IMR-90 (cell line): ENCODE measurements around the gene MDM4. TPM values are rescaled to one million over a fixed set of nuclear protein-coding genes. Genes with fewer than 3 reads are reported as not detected.

Source experiments
- ATAC-seq: fragments of 200-7000 bp; cut with Tn5 transposase; 2 replicates; pipeline ENCODE4 v1.9.1; 2020; ENCODE audit warnings: low read depth, mild to moderate bottlenecking, moderate library complexity
- BruUV-seq: library from RNA; stranded (reverse); fragments of 400-500 nt; replicated peaks from 2 replicates; lab custom pipeline; 2021; lab: Mats Ljungman, UMichigan
- CTCF ChIA-PET: fragments of 300-600 bp; formaldehyde crosslinking; extraction: SDS; loops from one replicate; lab custom pipeline; 2021; ENCODE audit warnings: antibody characterized with exemption; lab: Yijun Ruan, JAX
- POLR2A ChIA-PET: fragments of 300-600 bp; sonication (Branson Sonifier 250); formaldehyde crosslinking; loops from one replicate; lab custom pipeline; 2022; ENCODE audit warnings: antibody characterized with exemption; ENCODE audit not compliant: unreplicated experiment; lab: Charles Lee
- DNase-seq: peaks from one replicate; pipeline ENCODE4 v3.0.0; 2013
- H2AFZ ChIP-seq: replicated peaks from 2 replicates; pipeline ENCODE3; 2013; ENCODE audit warnings: low read length, mild to moderate bottlenecking; ENCODE audit not compliant: poor library complexity
- H2AK5ac ChIP-seq: 2 replicates; pipeline ENCODE4 v1.6.1; 2013; ENCODE audit warnings: low read depth, low read length, inconsistent platforms
- H2AK9ac ChIP-seq: replicated peaks from 2 replicates; pipeline ENCODE3; 2013; ENCODE audit warnings: mild to moderate bottlenecking, low read depth, low read length, moderate library complexity; ENCODE audit not compliant: poor library complexity
- H2BK120ac ChIP-seq: 2 replicates; pipeline ENCODE4 v1.6.1; 2013; ENCODE audit warnings: low read depth, low read length, inconsistent platforms
- H2BK15ac ChIP-seq: 3 replicates; pipeline ENCODE4 v1.6.1; 2013; ENCODE audit warnings: low read depth, low read length, inconsistent platforms
- H2BK20ac ChIP-seq: 2 replicates; pipeline ENCODE4 v1.6.1; 2013; ENCODE audit warnings: low read depth, mild to moderate bottlenecking, inconsistent platforms, low read length, moderate library complexity
- H2BK5ac ChIP-seq: 2 replicates; pipeline ENCODE4 v1.6.1; 2013; ENCODE audit warnings: mild to moderate bottlenecking, low read depth, low read length, inconsistent platforms; ENCODE audit not compliant: poor library complexity, severe bottlenecking
- H3K14ac ChIP-seq: replicated peaks from 2 replicates; pipeline ENCODE4 v1.6.1; 2013; ENCODE audit warnings: low read depth, low read length, inconsistent platforms
- H3K18ac ChIP-seq: 2 replicates; pipeline ENCODE4 v1.6.1; 2013; ENCODE audit warnings: low read depth, low read length, control low read depth
- H3K23ac ChIP-seq: 2 replicates; pipeline ENCODE4 v1.6.1; 2013; ENCODE audit warnings: low read depth, low read length, inconsistent platforms
- H3K27ac ChIP-seq: 2 replicates; pipeline ENCODE4 v1.5.1; 2013; ENCODE audit warnings: mild to moderate bottlenecking, control low read depth, low read length; ENCODE audit not compliant: insufficient read depth
- H3K27me3 ChIP-seq: 2 replicates; pipeline ENCODE4 v1.6.1; 2013; ENCODE audit warnings: low read length; ENCODE audit not compliant: control insufficient read depth, insufficient read depth
- H3K36me3 ChIP-seq: 2 replicates; pipeline ENCODE4 v1.6.1; 2013; ENCODE audit warnings: low read length, mixed read lengths; ENCODE audit not compliant: control insufficient read depth, insufficient read depth
- H3K4ac ChIP-seq: 2 replicates; pipeline ENCODE4 v1.6.1; 2013; ENCODE audit warnings: low read depth, low read length, inconsistent platforms
- H3K4me1 ChIP-seq: 2 replicates; pipeline ENCODE4 v1.6.1; 2013; ENCODE audit warnings: low read length, mixed read lengths; ENCODE audit not compliant: control insufficient read depth, insufficient read depth
- H3K4me2 ChIP-seq: 2 replicates; pipeline ENCODE4 v1.6.1; 2013; ENCODE audit warnings: low read depth, mild to moderate bottlenecking, control low read depth, low read length, moderate library complexity
- H3K4me3 ChIP-seq: 2 replicates; pipeline ENCODE4 v1.5.1; 2013; ENCODE audit warnings: low read depth, mild to moderate bottlenecking, control low read depth, low read length, moderate library complexity; ENCODE audit not compliant: insufficient read depth
- H3K56ac ChIP-seq: 2 replicates; pipeline ENCODE4 v1.6.1; 2013; ENCODE audit warnings: low read length, inconsistent platforms; ENCODE audit not compliant: insufficient read depth; ENCODE audit errors: extremely low read depth
- H3K79me1 ChIP-seq, 2 experiments: 2 replicates each; pipeline ENCODE4 v1.6.1; 2013; ENCODE audit warnings: low read length in 2 of 2, inconsistent platforms in 1 of 2, low read depth in 1 of 2
- H3K9ac ChIP-seq: 2 replicates; pipeline ENCODE4 v1.6.1; 2013; ENCODE audit warnings: low read depth, low read length, control low read depth
- H3K9me1 ChIP-seq: 2 replicates; pipeline ENCODE4 v1.6.1; 2013; ENCODE audit warnings: low read length, inconsistent platforms; ENCODE audit not compliant: insufficient read depth
- H3K9me3 ChIP-seq: 2 replicates; pipeline ENCODE4 v1.6.1; 2013; ENCODE audit warnings: low read length; ENCODE audit not compliant: control insufficient read depth, insufficient read depth
- H4K20me1 ChIP-seq: 2 replicates; pipeline ENCODE4 v1.6.1; 2013; ENCODE audit warnings: low read length, inconsistent platforms; ENCODE audit not compliant: insufficient read depth
- H4K5ac ChIP-seq: 2 replicates; pipeline ENCODE4 v1.6.1; 2013; ENCODE audit warnings: mild to moderate bottlenecking, low read depth, low read length, control low read depth
- H4K8ac ChIP-seq, 2 experiments: 2 replicates each; pipeline ENCODE4 v1.6.1; 2013; ENCODE audit warnings: low read depth in 2 of 2, low read length in 2 of 2, control low read depth in 1 of 2, inconsistent platforms in 1 of 2
- H4K91ac ChIP-seq: 2 replicates; pipeline ENCODE4 v1.6.1; 2013; ENCODE audit warnings: low read depth, low read length, inconsistent platforms; ENCODE audit not compliant: insufficient read depth
- CEBPB ChIP-seq: IDR thresholded peaks from 2 replicates; pipeline ENCODE4 v1.6.1; 2012; ENCODE audit warnings: low read depth, low read length, improper control_type of control experiment
- NFE2L2 ChIP-seq: fragments of 150-350 bp; IDR thresholded peaks from 2 replicates; pipeline ENCODE4 v1.6.1; 2016; ENCODE audit warnings: low read depth, mild to moderate bottlenecking, low read length
- WGBS, 2 experiments: methylation state at CpG; one replicate each; pipeline versions ENCODE4 v1.1.5 to v1.1.7; 2013; ENCODE audit warnings: missing lambda C conversion rate in 2 of 2; ENCODE audit not compliant: insufficient read length in 1 of 2; ENCODE audit errors: extremely low coverage in 2 of 2; 5-methylcytosine and 5-hydroxymethylcytosine counted together
- dilution Hi-C: fragments of 300-500 bp; cut with HindIII; formaldehyde crosslinking; loops from one replicate; pipeline ENCODE4 v1.14.3; 2018; ENCODE audit warnings: low sequenced_read_pairs; ENCODE audit not compliant: unreplicated experiment
- in situ Hi-C: fragments of 300-500 bp; cut with MboI; formaldehyde crosslinking; loops from 3 replicates; pipeline ENCODE4 v1.14.3; 2019; ENCODE audit warnings: low sequenced_read_pairs, inconsistent platforms, mixed read lengths
- intact Hi-C: fragments of 100-400 bp; cut with micrococcal nuclease; formaldehyde crosslinking; loops from 2 replicates; pipeline ENCODE4 v1.10.0; 2022
- polyA plus RNA-seq, 3 experiments: library from polyadenylated mRNA; depleted of rRNA; stranded (reverse); fragments of >200 nt; gene quantifications; 2 replicates each; pipeline ENCODE4 v1.2.3, GENCODE V29; 2012; ENCODE audit warnings: low replicate concordance in 1 of 3
- total RNA-seq: library from RNA; depleted of rRNA; stranded (reverse); fragments of >200 nt; gene quantifications from 2 replicates; pipeline ENCODE4 v1.2.3, GENCODE V29; 2012

Gene MDM4
- total and polyA plus RNA-seq, 2 of the 4 experiments (the other 2 are of a cell fraction), result 7.4 to 20.1 TPM

DNA sequence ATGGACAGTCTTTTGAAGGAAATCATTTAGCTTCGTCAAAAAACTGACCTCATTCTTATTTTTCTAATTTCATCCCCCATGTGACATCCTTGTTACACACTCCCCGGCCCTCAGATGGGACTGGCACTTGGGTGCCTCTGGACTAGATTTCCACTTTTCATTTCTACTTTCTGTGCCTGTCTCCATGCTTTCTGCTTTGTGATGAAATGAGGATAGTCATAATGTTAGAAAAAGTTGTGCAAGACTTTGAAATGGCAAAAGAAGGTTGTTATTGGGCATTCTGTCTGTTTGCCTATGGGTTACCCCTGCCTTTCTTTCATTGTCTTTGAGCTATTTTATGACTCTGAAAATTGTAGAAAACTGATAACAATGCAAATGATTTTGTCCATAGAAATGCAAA, 54.9 kb downstream of the MDM4 start:
- H3K18ac ChIP-seq, result no peak overlapping the region
- ChIA-PET CTCF (interaction anchor here (4.8 kb wide), 1 partner anchor 236 kb away, joined by 19 read pairs; no protein-coding TSS in a partner anchor), POLR2A (no interaction called here)
- H4K91ac ChIP-seq, result no peak overlapping the region
- no peak overlapping the region for H3K9ac ChIP-seq
- no peak overlapping the region for H2AK5ac ChIP-seq
- no peak overlapping the region for H2BK120ac ChIP-seq
- H2AFZ ChIP-seq, result no peak overlapping the region
- no peaks in the 10 kb centered on the region for H3K79me1 ChIP-seq
- intact Hi-C loops, result no loop called here
- H2BK15ac ChIP-seq, result no peak overlapping the region
- TF ChIP-seq NFE2L2 (no peak), CEBPB (peak; percentile 70)
- H4K5ac ChIP-seq, result no peak overlapping the region
- H3K27ac ChIP-seq, result no peak overlapping the region
- peaks cover 10% of the 10 kb centered on the region for H3K27me3 ChIP-seq
- BruUV-seq, result no TSS peak
- H2BK5ac ChIP-seq, result no peak overlapping the region
- H4K8ac ChIP-seq, result no peak overlapping the region
- DNase-seq (no peak), ATAC-seq (no peak)
- H3K9me1 ChIP-seq, result no peaks in the 10 kb centered on the region
- no peaks in the 10 kb centered on the region for H4K20me1 ChIP-seq
- H3K4ac ChIP-seq, result no peak overlapping the region
- H3K9me3 ChIP-seq, result no peaks in the 10 kb centered on the region
- in situ Hi-C loops, result no loop called here
- dilution Hi-C loops, result no loop called here
- no peak overlapping the region for H3K4me3 ChIP-seq
- no peak overlapping the region for H3K4me2 ChIP-seq
- H3K14ac ChIP-seq, result no peak overlapping the region
- H3K23ac ChIP-seq, result no peak overlapping the region
- no peaks in the 10 kb centered on the region for H3K4me1 ChIP-seq
- no peak overlapping the region for H2AK9ac ChIP-seq
- WGBS, 2 experiments, result no CpG with 5 or more reads among the region's 2 CpGs
- no peak overlapping the region for H3K56ac ChIP-seq
- no peak overlapping the region for H2BK20ac ChIP-seq
- H3K36me3 ChIP-seq, result no peaks in the 10 kb centered on the region
